ENCODE measurements around the gene CYP4F3.

CYP4F3 gene

GRCh38 chr19:15663247-15663646 lies 22.6 kb downstream of the CYP4F3 start:
- Histone ChIP-seq H3K79me1 (ENCODE audit: low read length) (no peaks in the 10 kb centered on the region), H3K4ac (ENCODE audit: low read depth, low read length) (no peak overlapping the region)

GRCh38 chr19:15666186-15666585 lies 25.5 kb downstream of the CYP4F3 start:
- H4K91ac ChIP-seq (ENCODE audit: low read depth, low read length) = no peak overlapping the region

More at GRCh38 chr19:15663247-15663646, 22.6 kb downstream of the CYP4F3 start:
- Histone ChIP-seq H3K14ac (ENCODE audit: low read length) (no peak overlapping the region), H3K18ac (ENCODE audit: low read length) (no peak overlapping the region), H3K4me2 (ENCODE audit: low read length) (no peak overlapping the region), H3K4me3 (ENCODE audit: low read depth, low read length) (peak overlapping the region; percentile 10), H2BK5ac (ENCODE audit: low read depth, low read length, poor library complexity) (no peak overlapping the region), H2AFZ (ENCODE audit: insufficient read depth, low read length, poor library complexity) (no peak overlapping the region), H3K36me3 (ENCODE audit: control insufficient read depth in 1 of 2, insufficient read depth in 2 of 2, low read length in 2 of 2) (no peaks in the 10 kb centered on the region), H3K79me2 (ENCODE audit: control insufficient read depth, insufficient read depth, low read length, poor library complexity) (no peaks in the 10 kb centered on the region), H2BK120ac (ENCODE audit: insufficient read depth, low read length, poor library complexity) (no peak overlapping the region), H3K9ac (ENCODE audit: low read length) (no peak overlapping the region), H3K9me3 (ENCODE audit: insufficient read depth, low read depth, low read length) (peaks cover 33% of the 10 kb centered on the region), H4K12ac (ENCODE audit: low read depth, low read length) (no peak overlapping the region), H3K4me1 (ENCODE audit: control insufficient read depth in 1 of 2, insufficient read depth in 2 of 2, low read length in 2 of 2) (no peaks in the 10 kb centered on the region), H3K27ac (ENCODE audit: low read depth, low read length) (no peak overlapping the region), H3K27me3 (ENCODE audit: insufficient read depth, low read length) (no peaks in the 10 kb centered on the region), H2AK5ac (ENCODE audit: low read length) (no peak overlapping the region), H4K91ac (ENCODE audit: low read depth, low read length) (no peak overlapping the region), H2BK12ac (ENCODE audit: low read length) (no peak overlapping the region), H3K23ac (ENCODE audit: low read length) (no peak overlapping the region), H4K8ac (ENCODE audit: low read depth, low read length) (no peak overlapping the region)
- no CpG with 5 or more reads among the region's 4 CpGs for WGBS (ENCODE audit: extremely low coverage, insufficient coverage, insufficient read length)
- DNase-seq = no peak

GRCh38 chr19:15666883-15667282 lies 26.2 kb downstream of the CYP4F3 start:
- WGBS (ENCODE audit: extremely low coverage, insufficient coverage, insufficient read length) = no CpG with 5 or more reads among the region's 4 CpGs
- Histone ChIP-seq H4K12ac (ENCODE audit: low read depth, low read length) (no peak overlapping the region), H2BK12ac (ENCODE audit: low read length) (no peak overlapping the region), H3K79me2 (ENCODE audit: control insufficient read depth, insufficient read depth, low read length, poor library complexity) (no peaks in the 10 kb centered on the region), H2BK120ac (ENCODE audit: insufficient read depth, low read length, poor library complexity) (no peak overlapping the region), H3K9me3 (ENCODE audit: insufficient read depth, low read depth, low read length) (peaks cover 42% of the 10 kb centered on the region), H3K4me1 (ENCODE audit: control insufficient read depth in 1 of 2, insufficient read depth in 2 of 2, low read length in 2 of 2) (no peaks in the 10 kb centered on the region), H3K14ac (ENCODE audit: low read length) (no peak overlapping the region), H3K4me3 (ENCODE audit: low read depth, low read length) (no peak overlapping the region), H2AK5ac (ENCODE audit: low read length) (no peak overlapping the region), H3K36me3 (ENCODE audit: control insufficient read depth in 1 of 2, insufficient read depth in 2 of 2, low read length in 2 of 2) (no peaks in the 10 kb centered on the region), H3K18ac (ENCODE audit: low read length) (no peak overlapping the region), H3K79me1 (ENCODE audit: low read length) (no peaks in the 10 kb centered on the region), H4K91ac (ENCODE audit: low read depth, low read length) (no peak overlapping the region), H3K27ac (ENCODE audit: low read depth, low read length) (no peak overlapping the region), H3K23ac (ENCODE audit: low read length) (no peak overlapping the region), H3K27me3 (ENCODE audit: insufficient read depth, low read length) (no peaks in the 10 kb centered on the region), H4K8ac (ENCODE audit: low read depth, low read length) (no peak overlapping the region), H2AFZ (ENCODE audit: insufficient read depth, low read length, poor library complexity) (no peak overlapping the region), H3K9ac (ENCODE audit: low read length) (no peak overlapping the region), H2BK5ac (ENCODE audit: low read depth, low read length, poor library complexity) (no peak overlapping the region), H3K4me2 (ENCODE audit: low read length) (no peak overlapping the region), H3K4ac (ENCODE audit: low read depth, low read length) (no peak overlapping the region)
- no peak for DNase-seq

More at GRCh38 chr19:15666186-15666585, 25.5 kb downstream of the CYP4F3 start:
- Histone ChIP-seq H3K4me1 (ENCODE audit: control insufficient read depth in 1 of 2, insufficient read depth in 2 of 2, low read length in 2 of 2) (no peaks in the 10 kb centered on the region), H3K4ac (ENCODE audit: low read depth, low read length) (no peak overlapping the region), H2AFZ (ENCODE audit: insufficient read depth, low read length, poor library complexity) (no peak overlapping the region), H3K79me1 (ENCODE audit: low read length) (no peaks in the 10 kb centered on the region), H3K18ac (ENCODE audit: low read length) (no peak overlapping the region), H3K9me3 (ENCODE audit: insufficient read depth, low read depth, low read length) (peaks cover 39% of the 10 kb centered on the region), H3K23ac (ENCODE audit: low read length) (no peak overlapping the region), H3K4me2 (ENCODE audit: low read length) (no peak overlapping the region), H3K4me3 (ENCODE audit: low read depth, low read length) (no peak overlapping the region), H4K8ac (ENCODE audit: low read depth, low read length) (no peak overlapping the region), H3K9ac (ENCODE audit: low read length) (no peak overlapping the region), H3K27me3 (ENCODE audit: insufficient read depth, low read length) (no peaks in the 10 kb centered on the region), H2BK5ac (ENCODE audit: low read depth, low read length, poor library complexity) (no peak overlapping the region), H3K36me3 (ENCODE audit: control insufficient read depth in 1 of 2, insufficient read depth in 2 of 2, low read length in 2 of 2) (no peaks in the 10 kb centered on the region), H3K79me2 (ENCODE audit: control insufficient read depth, insufficient read depth, low read length, poor library complexity) (no peaks in the 10 kb centered on the region), H2BK120ac (ENCODE audit: insufficient read depth, low read length, poor library complexity) (no peak overlapping the region), H3K27ac (ENCODE audit: low read depth, low read length) (no peak overlapping the region), H2BK12ac (ENCODE audit: low read length) (no peak overlapping the region), H4K12ac (ENCODE audit: low read depth, low read length) (no peak overlapping the region), H3K14ac (ENCODE audit: low read length) (no peak overlapping the region), H2AK5ac (ENCODE audit: low read length) (no peak overlapping the region)
- no peak for DNase-seq
- no CpG with 5 or more reads among the region's 1 CpG for WGBS (ENCODE audit: extremely low coverage, insufficient coverage, insufficient read length)

GRCh38 chr19:15669440-15669839 lies 28.7 kb downstream of the CYP4F3 start:
- H3K18ac ChIP-seq (ENCODE audit: low read length) = no peak overlapping the region
- H2AFZ ChIP-seq (ENCODE audit: insufficient read depth, low read length, poor library complexity) = no peak overlapping the region
- no peak overlapping the region for H3K14ac ChIP-seq (ENCODE audit: low read length)
- no peak overlapping the region for H3K9ac ChIP-seq (ENCODE audit: low read length)
- no peak overlapping the region for H3K4me3 ChIP-seq (ENCODE audit: low read depth, low read length)
- H3K27me3 ChIP-seq (ENCODE audit: insufficient read depth, low read length) = no peaks in the 10 kb centered on the region
- H2AK5ac ChIP-seq (ENCODE audit: low read length) = no peak overlapping the region
- H3K79me1 ChIP-seq (ENCODE audit: low read length) = no peaks in the 10 kb centered on the region
- no peak overlapping the region for H3K23ac ChIP-seq (ENCODE audit: low read length)
- no peak overlapping the region for H4K91ac ChIP-seq (ENCODE audit: low read depth, low read length)
- H4K8ac ChIP-seq (ENCODE audit: low read depth, low read length) = no peak overlapping the region
- no peak overlapping the region for H3K4ac ChIP-seq (ENCODE audit: low read depth, low read length)
- no peak overlapping the region for H3K4me2 ChIP-seq (ENCODE audit: low read length)
- H3K36me3 ChIP-seq (ENCODE audit: control insufficient read depth in 1 of 2, insufficient read depth in 2 of 2, low read length in 2 of 2) = no peaks in the 10 kb centered on the region
- H3K79me2 ChIP-seq (ENCODE audit: control insufficient read depth, insufficient read depth, low read length, poor library complexity) = no peaks in the 10 kb centered on the region
- H3K9me3 ChIP-seq (ENCODE audit: insufficient read depth, low read depth, low read length) = peaks cover 47% of the 10 kb centered on the region
- H4K12ac ChIP-seq (ENCODE audit: low read depth, low read length) = no peak overlapping the region
- H2BK5ac ChIP-seq (ENCODE audit: low read depth, low read length, poor library complexity) = no peak overlapping the region
- H3K4me1 ChIP-seq (ENCODE audit: control insufficient read depth in 1 of 2, insufficient read depth in 2 of 2, low read length in 2 of 2) = no peaks in the 10 kb centered on the region
- H2BK120ac ChIP-seq (ENCODE audit: insufficient read depth, low read length, poor library complexity) = no peak overlapping the region
- no peak overlapping the region for H3K27ac ChIP-seq (ENCODE audit: low read depth, low read length)
- H2BK12ac ChIP-seq (ENCODE audit: low read length) = no peak overlapping the region
- no peak for DNase-seq
- no CpG with 5 or more reads among the region's 3 CpGs for WGBS (ENCODE audit: extremely low coverage, insufficient coverage, insufficient read length)
